ENCODE measurements around the gene ADGRV1. TPM values are rescaled to one million over a fixed set of nuclear protein-coding genes. Genes with fewer than 3 reads are reported as not detected.

The ADGRV1 gene
- polyA plus RNA-seq, 3 donors = 0.18 to 0.33 TPM; not detected in 1

DNA sequence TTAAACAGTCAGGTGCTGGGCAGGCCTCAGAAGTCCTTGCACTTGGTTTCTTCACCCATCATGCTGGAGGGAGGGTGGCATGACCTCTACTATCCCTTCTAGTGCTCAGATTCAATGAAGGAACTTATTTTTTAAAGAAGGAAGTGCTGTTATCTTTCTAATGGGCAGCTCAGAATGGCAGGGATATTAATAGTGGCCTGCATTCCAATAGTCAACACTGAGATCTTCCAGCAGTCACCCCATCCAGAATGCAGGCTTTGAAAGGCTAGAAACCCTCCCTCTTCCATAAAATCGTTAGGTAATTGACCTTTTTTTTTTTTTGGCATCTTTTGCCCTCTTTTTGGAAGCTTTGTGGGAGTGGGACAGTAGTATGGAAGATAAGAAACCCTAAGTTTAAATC is 499.6 kb downstream of the ADGRV1 start:
- Histone ChIP-seq H2AFZ (ENCODE audit: insufficient read depth, low read depth, low read length, poor library complexity, severe bottlenecking) (no peak overlapping the region), H3K36me3 (replicated peaks in 1 of 2; ENCODE audit: control insufficient read depth in 1 of 2, insufficient read depth in 2 of 2, low read length in 2 of 2) (no peaks in the 10 kb centered on the region), H3K4me3 (replicated peaks in 1 of 3; ENCODE audit: low read depth in 2 of 3, low read length in 3 of 3) (no peak overlapping the region), H3K9me3 (replicated peaks in 1 of 2; ENCODE audit: control insufficient read depth in 1 of 2, insufficient read depth in 1 of 2, low read length in 2 of 2) (no peaks in the 10 kb centered on the region), H3K4me2 (replicated peaks; ENCODE audit: extremely low read depth, low read length, poor library complexity, severe bottlenecking) (no peak overlapping the region), H3K4me1 (ENCODE audit: control insufficient read depth in 1 of 2, insufficient read depth in 2 of 2, low read length in 2 of 2) (peaks cover 39 to 54% of the 10 kb centered on the region in 2 donors), H3K27ac (ENCODE audit: low read depth in 1 of 2, low read length in 2 of 2) (peak overlapping the region in 1 of 2 donors; percentile 7), H4K20me1 (ENCODE audit: insufficient read depth, low read length) (no peaks in the 10 kb centered on the region), H3K79me2 (ENCODE audit: insufficient read depth, low read length) (no peaks in the 10 kb centered on the region), H3K9ac (ENCODE audit: insufficient read depth, low read length, poor library complexity, severe bottlenecking) (no peak overlapping the region), H3K27me3 (ENCODE audit: control insufficient read depth in 2 of 2, insufficient read depth in 2 of 2, low read length in 2 of 2) (no peaks in the 10 kb centered on the region)
- Mint-ChIP-seq H3K4me3 (no peak overlapping the region), H3K4me1 (peaks cover 55% of the 10 kb centered on the region), H3K27me3 (ENCODE audit: low read depth in 3 of 3) (no peaks in the 10 kb centered on the region), H3K36me3 (no peaks in the 10 kb centered on the region), H3K27ac (peak overlapping the region in 6 of 7 donors; percentile 12 to 46 (median 26)), H3K9me3 (peaks cover 0 to 5% (median 0%) of the 10 kb centered on the region in 7 donors)
- TF ChIP-seq, protein P1, sequence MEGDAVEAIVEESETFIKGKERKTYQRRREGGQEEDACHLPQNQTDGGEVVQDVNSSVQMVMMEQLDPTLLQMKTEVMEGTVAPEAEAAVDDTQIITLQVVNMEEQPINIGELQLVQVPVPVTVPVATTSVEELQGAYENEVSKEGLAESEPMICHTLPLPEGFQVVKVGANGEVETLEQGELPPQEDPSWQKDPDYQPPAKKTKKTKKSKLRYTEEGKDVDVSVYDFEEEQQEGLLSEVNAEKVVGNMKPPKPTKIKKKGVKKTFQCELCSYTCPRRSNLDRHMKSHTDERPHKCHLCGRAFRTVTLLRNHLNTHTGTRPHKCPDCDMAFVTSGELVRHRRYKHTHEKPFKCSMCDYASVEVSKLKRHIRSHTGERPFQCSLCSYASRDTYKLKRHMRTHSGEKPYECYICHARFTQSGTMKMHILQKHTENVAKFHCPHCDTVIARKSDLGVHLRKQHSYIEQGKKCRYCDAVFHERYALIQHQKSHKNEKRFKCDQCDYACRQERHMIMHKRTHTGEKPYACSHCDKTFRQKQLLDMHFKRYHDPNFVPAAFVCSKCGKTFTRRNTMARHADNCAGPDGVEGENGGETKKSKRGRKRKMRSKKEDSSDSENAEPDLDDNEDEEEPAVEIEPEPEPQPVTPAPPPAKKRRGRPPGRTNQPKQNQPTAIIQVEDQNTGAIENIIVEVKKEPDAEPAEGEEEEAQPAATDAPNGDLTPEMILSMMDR (IDR thresholded peaks at IDR 0.05) = no peak
- peak in 1 of 3 donors; percentile 14 for DNase-seq
- WGBS (ENCODE audit: insufficient coverage) = no CpG with 5 or more reads among the region's 1 CpG
- intact Hi-C loops (cut with micrococcal nuclease) = no loop called here

DNA sequence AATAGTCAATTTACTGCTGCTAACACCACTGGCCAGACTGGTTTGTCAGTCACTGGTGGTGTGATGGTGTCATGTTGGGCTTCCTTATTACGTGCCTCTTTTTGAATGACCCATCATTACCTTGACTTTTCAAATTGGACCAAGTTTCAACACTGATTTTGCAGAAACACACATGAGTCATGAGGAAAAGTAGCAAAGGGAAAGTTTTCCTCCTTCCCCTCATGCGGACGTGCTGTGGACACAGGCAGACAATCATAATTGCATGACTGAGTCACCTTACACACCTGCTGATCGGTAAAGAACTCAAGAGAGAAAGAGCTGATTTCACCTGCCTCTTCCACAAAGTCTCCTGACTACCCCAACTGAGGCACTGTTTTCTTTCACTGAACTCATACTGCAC is 500.0 kb downstream of the ADGRV1 start:
- H3K9ac ChIP-seq (ENCODE audit: insufficient read depth, low read length, poor library complexity, severe bottlenecking) = no peak overlapping the region
- no peak overlapping the region for H2AFZ ChIP-seq (ENCODE audit: insufficient read depth, low read depth, low read length, poor library complexity, severe bottlenecking)
- H3K4me3 ChIP-seq (replicated peaks in 1 of 3; ENCODE audit: low read depth in 2 of 3, low read length in 3 of 3) = no peak overlapping the region
- DNase-seq = peak; percentile 54 to 91 (median 56)
- no peak overlapping the region for H3K4me2 ChIP-seq (replicated peaks; ENCODE audit: extremely low read depth, low read length, poor library complexity, severe bottlenecking)
- Mint-ChIP-seq H3K4me3 (no peak overlapping the region), H3K27me3 (ENCODE audit: low read depth in 3 of 3) (no peaks in the 10 kb centered on the region), H3K36me3 (no peaks in the 10 kb centered on the region), H3K4me1 (peaks cover 51% of the 10 kb centered on the region), H3K27ac (peak overlapping the region in 5 of 7 donors; percentile 3 to 46 (median 15)), H3K9me3 (peaks cover 0 to 5% (median 0%) of the 10 kb centered on the region in 7 donors)
- no peaks in the 10 kb centered on the region for H3K27me3 ChIP-seq (ENCODE audit: control insufficient read depth in 2 of 2, insufficient read depth in 2 of 2, low read length in 2 of 2)
- H3K4me1 ChIP-seq (ENCODE audit: control insufficient read depth in 1 of 2, insufficient read depth in 2 of 2, low read length in 2 of 2) = peaks cover 35 to 50% of the 10 kb centered on the region in 2 donors
- H3K9me3 ChIP-seq (replicated peaks in 1 of 2; ENCODE audit: control insufficient read depth in 1 of 2, insufficient read depth in 1 of 2, low read length in 2 of 2) = no peaks in the 10 kb centered on the region
- WGBS (ENCODE audit: insufficient coverage) = 80% methylated on average over 1 of the region's 4 CpGs
- H3K27ac ChIP-seq (ENCODE audit: low read depth in 1 of 2, low read length in 2 of 2) = peak overlapping the region in 1 of 2 donors; percentile 7
- TF ChIP-seq, protein P1 (IDR thresholded peaks at IDR 0.05) = no peak
- no peaks in the 10 kb centered on the region for H3K36me3 ChIP-seq (replicated peaks in 1 of 2; ENCODE audit: control insufficient read depth in 1 of 2, insufficient read depth in 2 of 2, low read length in 2 of 2)
- intact Hi-C loops (cut with micrococcal nuclease) = no loop called here
- H3K79me2 ChIP-seq (ENCODE audit: insufficient read depth, low read length) = no peaks in the 10 kb centered on the region
- H4K20me1 ChIP-seq (ENCODE audit: insufficient read depth, low read length) = no peaks in the 10 kb centered on the region

Measured in CD14-positive monocyte (primary cell).